DMS53 treated with DMSO at 0.1 percent for 48 hours (cell line): ENCODE data around the gene PITPNC1.
"Not testable (repeated sequence)": the region's sequence is repeated elsewhere in the genome, so short reads cannot be mapped to it uniquely, and the experiment has no call there.

ENCODE experiments used
- DNase-seq: peaks from one replicate; lab custom pipeline; 2025; ENCODE audit not compliant: unreplicated experiment; lab: John Stamatoyannopoulos, UW

The PITPNC1 gene

DNA sequence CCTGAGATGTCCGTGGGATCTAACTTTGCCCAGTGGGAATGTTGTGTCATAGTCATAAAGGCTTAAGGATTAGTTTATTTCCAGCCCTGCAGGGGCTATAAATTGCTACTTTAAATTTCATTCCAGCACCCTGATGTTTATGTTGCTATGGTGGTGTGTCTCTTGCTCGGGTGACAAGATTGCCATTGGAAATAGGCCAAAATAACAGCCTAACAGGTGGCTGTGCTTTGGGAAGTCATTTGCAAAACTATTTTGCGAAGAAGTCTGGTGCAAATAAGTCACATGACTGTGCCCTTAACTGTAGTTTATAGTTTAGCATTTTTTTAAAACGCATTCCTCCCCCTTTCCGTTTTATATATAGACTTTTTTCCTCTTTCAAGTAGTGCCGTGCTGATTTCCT lies 23.1 kb downstream of the PITPNC1 start:
- DNase-seq: no peak

DNA sequence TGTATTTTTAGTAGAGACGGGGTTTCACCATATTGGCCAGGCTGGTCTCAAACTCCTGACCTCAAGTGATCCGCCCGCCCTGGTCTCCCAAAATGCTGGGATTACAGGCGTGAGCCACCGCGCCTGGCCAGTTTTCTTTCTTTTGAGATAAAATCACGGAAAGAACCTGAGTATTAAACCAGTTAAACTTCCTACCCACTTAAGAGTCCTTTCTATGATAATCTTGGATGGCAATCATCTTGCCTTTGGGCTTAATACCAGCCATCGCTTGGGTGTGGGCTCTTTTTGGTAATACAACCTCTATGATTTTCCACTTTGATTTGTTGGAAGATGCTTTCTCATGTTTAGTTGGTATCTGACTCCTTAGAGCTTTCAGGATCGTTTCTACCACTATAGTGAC lies 24.0 kb downstream of the PITPNC1 start:
- no peak for DNase-seq

DNA sequence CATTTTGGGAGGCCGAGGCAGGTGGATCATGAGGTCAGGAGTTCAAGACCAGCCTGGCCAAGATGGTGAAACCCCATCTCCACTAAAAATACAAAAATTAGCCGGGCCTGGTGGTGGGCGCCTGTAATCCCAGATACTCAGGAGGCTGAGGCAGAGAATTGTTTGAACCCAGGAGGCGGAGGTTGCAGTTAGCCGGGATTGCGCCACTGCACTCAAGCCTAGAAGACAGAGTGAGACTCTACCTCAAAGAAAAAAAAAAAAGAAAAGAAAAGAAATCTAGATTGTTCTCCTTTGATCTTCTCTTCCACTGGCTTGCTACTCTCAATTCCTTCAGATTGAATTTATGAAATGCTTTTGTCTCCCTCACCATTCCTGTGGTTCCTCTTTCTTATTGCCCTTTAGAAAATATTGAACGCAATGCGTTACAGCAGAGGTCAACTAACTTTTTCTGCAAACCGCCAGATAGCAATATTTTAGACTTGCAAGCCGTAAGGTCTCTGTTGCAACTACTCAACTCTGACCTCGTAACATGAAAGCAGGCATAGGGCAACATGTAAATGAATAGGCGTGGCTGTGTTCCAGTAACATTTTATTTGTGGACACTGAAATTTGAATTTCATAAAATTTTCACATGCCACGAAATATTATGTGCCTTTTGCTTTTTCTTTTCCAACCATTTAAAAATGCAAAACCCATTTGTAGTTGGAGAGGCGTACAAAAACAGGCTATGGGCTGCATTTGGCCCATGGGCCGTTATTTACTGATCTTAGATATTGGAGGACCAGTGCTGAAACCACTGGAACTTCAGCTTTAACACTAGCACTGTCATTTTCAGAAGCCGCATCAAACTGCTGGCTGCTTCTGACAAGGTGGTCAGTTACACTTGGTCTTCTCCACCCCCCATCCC lies 24.8 kb downstream of the PITPNC1 start:
- DNase-seq: no peak

DNA sequence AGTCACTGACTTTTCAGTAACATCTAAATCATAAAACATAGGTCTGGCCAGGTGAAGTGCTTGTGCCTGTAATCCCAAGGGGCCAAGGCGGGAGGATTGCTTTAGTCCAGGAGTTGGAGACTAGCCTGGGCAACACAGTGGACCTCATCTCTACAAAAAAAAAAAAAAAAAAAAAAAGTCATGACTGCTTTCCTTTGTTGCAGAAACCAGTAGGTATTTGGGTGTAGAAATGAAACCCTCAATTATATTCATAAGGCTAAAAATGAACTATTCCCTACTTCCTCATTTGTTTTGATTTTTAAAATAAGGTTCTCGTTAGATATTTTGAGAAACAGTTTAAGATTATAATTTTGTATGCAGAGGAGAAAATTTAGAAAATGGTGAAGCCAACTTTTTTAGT lies 26.0 kb downstream of the PITPNC1 start:
- DNase-seq: no peak

DNA sequence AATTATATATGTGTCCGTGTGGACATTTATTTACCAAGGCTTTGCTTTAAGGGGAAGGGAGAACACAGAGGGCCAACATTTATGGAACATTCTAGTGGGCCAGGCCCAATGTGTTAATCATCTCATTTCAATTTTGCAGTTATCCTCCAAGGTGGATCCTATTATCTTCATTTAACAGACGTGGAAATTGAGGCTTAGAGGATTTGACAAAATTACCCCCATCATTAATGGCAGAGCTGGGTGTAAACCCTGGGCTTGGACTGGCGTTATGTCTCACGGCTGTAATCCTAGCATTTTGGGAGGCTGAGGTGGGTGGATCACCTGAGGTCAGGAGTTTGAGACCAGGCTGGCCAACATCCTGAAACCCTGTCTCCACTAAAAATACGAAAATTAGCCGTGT lies 26.4 kb downstream of the PITPNC1 start:
- no peak for DNase-seq

DNA sequence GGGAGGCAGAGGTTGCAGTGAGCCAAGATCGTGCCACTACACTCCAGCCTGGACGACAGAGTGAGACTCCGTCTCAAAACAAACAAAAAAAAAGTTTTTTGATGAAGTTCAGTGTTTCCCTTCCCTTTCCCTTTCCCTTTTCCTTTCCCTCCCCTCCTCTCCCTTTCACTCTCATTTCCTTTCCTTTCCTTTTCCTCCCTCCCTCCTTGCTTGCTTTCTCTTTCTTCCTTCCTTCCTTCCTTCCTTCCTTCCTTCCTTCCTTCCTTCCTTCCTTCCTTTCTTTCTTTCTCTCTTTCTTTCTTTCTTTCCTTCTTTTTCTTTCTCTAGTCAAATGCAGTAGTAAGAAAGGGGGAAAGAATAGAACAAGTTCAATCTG lies 31.4 kb downstream of the PITPNC1 start:
- not testable (repeated sequence) for DNase-seq

DNA sequence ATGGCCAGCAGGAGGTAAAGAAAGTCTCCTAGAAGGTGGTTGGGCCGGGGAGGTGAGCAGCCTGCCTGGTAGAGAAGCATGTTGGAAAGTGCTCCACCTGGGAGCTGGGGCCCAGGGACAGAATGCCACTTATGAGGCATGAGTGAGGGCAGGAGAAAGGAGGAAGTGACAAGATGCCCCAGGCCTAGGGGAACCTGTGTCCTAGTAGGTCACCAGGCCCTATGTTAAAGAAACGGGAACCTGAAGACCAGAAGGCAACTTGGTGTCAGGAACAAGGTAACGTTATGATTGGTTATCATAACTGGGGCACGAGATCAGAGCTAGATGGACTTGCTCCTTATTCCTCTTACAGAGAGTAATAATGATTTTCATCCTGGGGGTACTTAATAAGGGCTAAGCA lies 34.3 kb downstream of the PITPNC1 start:
- DNase-seq: no peak

DNA sequence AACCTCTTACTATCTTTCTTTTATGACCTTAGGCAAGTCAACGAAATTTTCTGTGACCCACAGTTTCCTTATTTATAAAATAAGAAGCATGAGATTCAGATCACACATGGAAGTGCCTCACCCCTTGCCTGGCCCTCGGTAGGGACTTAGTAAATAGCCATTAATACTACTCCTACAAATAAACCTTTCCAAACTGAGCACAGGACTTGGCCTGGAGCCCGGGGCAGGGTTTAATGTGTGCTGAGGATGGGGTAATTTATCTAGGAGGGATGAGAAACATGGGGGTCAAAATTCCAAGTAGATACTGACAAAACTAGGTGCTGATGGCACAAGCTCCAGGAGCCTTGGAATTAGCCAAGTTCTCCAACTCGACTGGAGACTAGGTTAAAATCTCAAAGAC lies 35.0 kb downstream of the PITPNC1 start:
- no peak for DNase-seq

DNA sequence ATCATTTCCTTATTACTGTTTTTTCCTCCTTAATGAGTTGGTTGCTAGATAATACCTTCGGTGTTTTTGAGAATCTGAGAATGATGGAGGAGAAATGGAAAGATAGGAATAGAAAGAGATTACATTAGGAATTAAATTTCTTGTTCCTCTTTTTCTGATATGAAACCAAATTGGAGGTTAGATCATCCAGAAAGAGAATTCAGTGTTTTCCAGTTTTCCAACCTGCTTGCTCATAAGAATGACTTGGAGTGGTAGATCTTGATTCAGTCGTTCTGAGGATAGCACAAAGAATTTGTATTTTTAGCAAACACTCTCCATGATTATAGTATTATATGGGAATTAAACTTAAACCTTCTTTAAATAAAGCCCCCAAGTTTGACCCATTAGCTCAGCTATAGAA lies 35.9 kb downstream of the PITPNC1 start:
- DNase-seq: no peak

DNA sequence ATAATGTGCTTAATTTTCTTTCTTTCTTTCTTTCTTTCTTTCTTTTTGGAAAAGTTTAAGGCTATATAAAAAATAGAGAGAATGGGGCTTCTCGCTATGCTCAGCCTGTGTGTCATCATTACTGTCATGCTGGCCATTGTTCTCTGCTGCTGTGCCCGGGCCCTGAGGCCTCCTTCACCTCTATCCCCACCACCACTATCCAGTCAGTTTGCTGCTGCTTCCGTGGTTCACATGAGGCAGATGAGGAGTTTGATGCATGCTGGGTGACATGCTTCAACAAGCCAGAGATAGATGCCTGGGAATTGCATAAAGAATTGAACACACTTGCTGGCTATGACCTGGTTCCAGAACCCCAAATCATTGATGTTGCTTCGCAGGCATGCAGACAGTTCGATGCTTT lies 36.3 kb downstream of the PITPNC1 start:
- DNase-seq: no peak

DNA sequence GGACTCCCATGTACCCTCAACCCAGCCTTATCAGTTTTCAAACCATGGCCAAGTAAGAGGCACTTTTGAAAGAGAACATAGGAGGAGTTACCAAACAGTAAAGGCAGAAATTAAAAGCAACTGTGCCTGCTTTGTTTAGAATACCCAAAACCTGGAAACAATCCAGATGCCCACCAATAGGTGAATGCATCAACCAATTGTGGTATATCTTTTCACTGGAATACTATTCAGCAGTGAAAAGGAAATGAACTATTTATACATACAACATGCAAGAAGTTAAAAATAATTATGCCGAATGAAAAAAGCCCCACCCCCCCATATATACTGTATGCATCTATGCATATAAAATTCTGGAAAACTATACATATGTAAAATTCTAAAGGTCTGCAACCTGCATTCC lies 37.0 kb downstream of the PITPNC1 start:
- no peak for DNase-seq

DNA sequence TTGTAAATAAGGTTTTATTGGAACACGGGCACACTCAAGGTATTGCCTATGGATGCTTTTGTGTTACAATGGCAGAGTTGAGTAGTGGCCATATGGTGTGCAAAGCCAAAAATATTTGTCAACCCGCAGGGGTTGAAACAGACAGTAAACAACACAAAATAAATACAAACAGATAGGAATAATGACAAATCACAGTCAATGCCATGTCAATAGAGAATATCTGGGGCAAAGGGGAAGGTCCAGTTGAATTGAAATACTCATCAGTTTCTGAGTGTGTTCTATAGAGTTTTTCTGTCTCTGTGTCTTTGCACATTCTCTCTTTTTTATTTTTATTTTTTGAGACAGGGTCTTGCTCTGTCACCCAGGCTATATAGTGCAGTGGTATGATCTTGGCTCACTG lies 37.5 kb downstream of the PITPNC1 start:
- no peak for DNase-seq

DNA sequence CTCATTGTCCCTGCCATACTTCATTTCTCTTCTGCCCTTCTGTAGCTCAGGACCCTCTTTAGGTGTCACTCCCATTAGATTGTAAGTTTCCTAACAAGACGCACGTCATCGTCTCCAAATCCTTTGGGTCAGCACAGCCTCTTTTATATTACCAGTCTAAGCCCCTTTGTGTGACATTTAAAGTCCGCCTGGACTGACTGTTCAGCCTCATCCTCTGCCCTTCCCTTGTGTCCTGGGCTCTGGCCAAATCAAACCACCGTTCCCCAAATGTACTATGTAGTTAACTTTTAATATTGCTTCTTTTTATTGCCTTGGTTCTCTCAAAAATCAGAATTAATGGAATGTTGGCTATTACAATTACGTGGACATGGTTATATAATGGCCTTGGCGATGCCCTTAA lies 38.2 kb downstream of the PITPNC1 start:
- DNase-seq: no peak

DNA sequence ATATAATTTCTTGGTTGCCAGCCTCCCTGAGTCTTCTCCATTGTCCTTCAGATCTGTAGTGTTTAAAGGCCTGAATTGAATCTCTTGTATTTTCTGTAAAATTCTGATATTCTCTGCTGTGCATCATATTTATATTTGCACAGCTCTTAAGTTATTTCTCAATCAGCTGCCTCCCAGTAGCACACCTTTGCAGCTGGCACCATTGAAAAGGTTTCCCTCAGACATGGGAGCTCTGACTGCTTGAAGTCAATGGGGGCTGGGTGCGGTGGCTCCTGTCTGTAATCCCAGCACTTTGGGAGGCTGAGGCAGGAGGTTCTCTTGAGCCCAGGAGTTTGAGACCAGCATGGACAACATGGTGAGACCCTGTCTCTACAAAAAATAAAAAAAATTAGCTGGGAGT lies 40.4 kb downstream of the PITPNC1 start:
- no peak for DNase-seq

DNA sequence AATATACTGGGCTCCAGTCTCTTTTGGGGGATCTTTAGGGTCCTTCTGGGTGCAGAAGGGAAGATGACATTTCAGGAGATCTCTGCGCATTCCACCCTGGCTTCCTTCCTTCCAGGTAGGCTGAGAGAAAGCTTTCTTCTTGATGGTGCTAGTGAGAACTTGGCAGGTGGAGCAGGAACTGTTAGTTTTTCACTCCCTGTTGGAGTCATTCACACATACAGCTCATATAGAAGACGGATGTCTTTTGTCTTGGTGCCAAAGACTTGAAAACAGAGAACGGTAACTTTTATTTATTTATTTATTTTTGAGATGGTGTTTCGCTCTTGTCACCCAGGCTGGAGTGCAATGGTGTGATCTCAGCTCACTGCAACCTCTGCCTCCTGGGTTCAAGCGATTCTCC lies 43.9 kb downstream of the PITPNC1 start:
- no peak for DNase-seq

DNA sequence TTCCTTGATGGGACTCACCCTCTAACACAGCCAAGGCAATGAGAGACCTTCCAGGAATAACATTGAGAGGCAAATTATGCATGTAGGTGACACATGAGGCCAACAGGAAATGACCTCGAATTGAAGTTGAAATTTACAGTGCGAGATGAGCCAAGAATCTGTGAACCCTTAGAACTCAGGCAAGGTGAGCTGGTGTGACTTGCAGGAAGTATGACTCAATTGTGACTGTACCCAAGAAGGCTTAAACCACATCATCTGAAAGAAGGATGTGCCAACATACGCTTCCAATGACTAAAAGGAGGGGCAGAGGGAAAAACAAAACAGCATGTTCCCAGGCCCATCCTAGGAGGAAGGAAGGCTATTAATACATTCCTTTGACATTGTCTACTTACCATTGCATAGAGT lies 44.8 kb downstream of the PITPNC1 start:
- peak; percentile 62 for DNase-seq

DNA sequence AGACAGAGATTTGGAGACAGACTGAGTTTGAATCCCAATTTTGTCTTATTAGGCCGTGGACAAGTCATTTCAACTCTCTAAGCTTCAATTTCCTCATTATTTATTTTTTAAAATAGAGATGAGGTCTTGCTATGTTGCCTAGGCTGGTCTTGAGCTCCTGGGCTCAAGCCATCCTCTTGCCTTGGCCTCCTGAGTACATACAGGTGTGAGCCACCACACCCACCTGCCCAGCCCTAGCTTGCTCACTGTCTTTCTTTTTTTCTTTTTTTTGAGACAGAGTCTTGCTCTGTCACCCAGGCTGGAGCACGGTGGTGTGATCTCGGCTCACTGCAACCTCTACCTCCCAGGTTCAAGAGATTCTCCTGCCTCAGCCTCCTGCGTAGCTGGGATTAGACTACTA lies 45.2 kb downstream of the PITPNC1 start:
- not testable (repeated sequence) for DNase-seq

DNA sequence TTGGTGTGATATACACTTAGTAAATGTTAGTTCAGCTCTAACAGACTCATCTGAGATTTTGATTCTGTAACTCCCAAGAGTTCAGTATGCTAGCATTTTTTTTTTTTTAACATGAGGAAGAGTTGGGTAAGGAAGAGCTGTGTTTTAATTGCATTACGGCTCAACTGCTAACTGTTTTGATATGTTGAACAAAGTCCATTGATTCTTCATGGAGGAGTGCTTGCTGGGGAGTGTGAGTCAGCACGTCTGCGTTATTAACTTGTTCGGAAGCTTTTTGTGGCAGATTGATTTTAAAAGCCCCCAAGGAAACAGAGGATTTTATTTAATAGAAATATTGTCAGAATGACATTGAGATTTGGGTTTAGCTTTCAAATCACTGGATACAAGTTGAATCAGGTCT lies 45.8 kb downstream of the PITPNC1 start:
- no peak for DNase-seq

DNA sequence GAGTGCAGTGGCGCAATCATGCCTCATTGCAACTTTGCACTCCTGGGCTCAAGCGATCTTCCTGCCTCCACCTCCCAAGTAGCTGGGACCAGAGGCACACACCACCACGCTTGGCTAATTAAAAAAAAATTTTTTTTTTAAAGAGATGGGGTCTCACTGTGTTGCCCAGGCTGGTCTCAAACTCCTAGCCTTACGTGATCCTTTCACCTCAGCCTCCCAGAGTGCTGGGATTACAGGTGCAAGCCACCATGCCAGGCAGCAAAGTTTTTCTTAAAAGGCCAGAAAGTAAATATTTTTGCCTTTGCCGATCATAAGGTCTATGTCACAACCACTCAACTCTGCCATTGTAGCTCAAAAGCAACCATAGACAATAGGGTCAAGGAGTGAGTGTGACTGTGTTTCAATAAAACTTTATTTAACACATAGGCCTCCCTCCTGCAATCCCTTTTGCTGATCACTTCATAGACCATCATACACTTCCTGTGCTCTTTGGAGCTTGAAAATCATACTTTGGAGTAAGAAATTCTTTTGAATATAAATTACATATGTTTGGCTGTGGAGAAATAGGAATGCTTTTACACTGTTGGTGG lies 48.6 kb downstream of the PITPNC1 start:
- DNase-seq: no peak

DNA sequence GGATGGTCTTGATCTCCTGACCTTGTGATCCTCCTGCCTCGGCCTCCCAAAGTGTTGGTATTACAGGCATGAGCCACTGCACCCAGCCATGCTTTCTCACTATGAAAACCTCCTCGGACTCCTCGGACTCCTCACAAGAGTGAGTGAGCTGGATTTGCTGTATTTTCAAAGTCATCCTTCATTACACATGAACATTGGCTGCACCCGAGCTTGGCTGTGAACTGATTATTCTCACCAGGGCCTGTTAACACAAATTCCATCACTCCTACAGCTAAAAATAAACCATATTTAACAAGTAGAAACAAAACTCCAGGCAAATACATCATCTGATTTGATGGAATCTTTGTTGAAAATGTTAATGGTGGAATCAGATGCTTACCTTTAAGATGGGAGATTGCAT lies 50.3 kb downstream of the PITPNC1 start:
- no peak for DNase-seq

DNA sequence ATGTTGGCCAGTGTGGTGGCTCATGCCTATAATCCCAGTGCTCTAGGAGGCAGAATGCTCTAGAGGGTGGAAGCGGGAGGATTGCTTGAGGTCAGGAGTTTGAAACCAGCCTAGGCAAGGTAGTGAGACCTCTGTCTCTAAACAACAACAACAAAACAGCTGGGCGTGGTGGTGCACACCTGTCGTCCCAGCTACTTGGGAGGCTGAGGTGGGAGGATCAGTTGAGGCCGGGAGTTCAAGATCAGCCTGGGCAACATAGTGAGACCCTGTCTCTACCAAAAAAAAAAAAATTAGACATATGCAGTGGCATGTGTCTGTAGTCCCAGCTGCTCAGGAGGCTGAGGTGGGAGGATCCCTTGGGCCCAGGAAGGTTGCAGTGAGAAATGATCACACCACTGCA lies 53.4 kb downstream of the PITPNC1 start:
- DNase-seq: not testable (repeated sequence)

DNA sequence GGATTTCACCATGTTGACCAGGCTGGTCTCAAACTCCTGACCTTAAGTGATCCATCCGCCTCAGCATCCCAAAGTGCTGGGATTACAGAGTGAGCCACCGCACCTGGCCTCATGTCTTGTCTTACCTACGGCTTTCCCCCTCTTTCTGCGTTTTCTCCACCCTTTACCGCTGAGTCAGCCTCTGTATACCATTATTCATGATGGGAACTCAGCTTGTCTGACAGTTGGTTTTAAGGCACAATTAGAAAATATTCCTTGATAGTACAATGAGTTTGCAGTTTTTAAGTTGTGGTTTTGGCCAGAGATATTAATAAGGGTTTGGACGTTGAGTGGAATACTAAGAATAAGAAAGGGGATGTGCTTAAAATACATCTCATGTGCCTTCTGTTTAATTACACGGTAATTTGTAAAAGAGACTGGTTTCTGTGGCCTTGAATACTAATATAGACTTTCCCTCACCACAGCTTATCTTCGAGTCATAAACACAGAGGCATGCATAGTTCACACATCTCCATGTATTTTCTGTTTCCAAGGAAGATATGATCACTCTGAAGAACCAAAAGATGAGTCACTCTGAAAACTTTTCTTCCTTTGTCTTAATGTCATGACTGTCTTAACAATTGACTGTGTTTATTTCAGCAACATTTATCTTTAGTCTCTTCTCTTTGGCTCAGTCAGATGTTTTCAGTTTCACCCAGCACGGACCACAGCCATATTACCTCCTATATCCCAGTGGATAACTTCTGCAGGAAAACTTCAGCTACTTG lies 54.4 kb downstream of the PITPNC1 start:
- no peak for DNase-seq
